ENCODE results near the gene CCL25. TPM values are rescaled to one million over a fixed set of nuclear protein-coding genes. Genes with fewer than 3 reads are reported as not detected.

Gene CCL25
- total RNA-seq, 4 donors from 2014 or later: not detected

GRCh38 chr19:8108560-8109445 lies 56.2 kb downstream of the CCL25 start:
- H3K4me1 ChIP-seq: no peaks in the 10 kb centered on the region
- no peaks in the 10 kb centered on the region for H3K36me3 ChIP-seq
- no peaks in the 10 kb centered on the region for H3K9me3 ChIP-seq
- intact Hi-C loops (cut with DNase I; ENCODE audit: low total_unique reads): no loop called here
- no peaks in the 10 kb centered on the region for H3K27me3 ChIP-seq
- no peak for DNase-seq
- TF ChIP-seq CTCF (IDR thresholded peaks at IDR 0.05): no peak
- TF ChIP-seq POLR2A (IDR thresholded peaks at IDR 0.05): no peak
- no peak overlapping the region for H3K4me3 ChIP-seq
- no peak overlapping the region for H3K27ac ChIP-seq

GRCh38 chr19:8109455-8109854 lies 56.9 kb downstream of the CCL25 start:
- intact Hi-C loops (cut with DNase I; ENCODE audit: low total_unique reads): no loop called here
- no peak for DNase-seq
- H3K27me3 ChIP-seq: no peaks in the 10 kb centered on the region
- no peaks in the 10 kb centered on the region for H3K9me3 ChIP-seq
- no peak overlapping the region for H3K27ac ChIP-seq
- H3K4me3 ChIP-seq: no peak overlapping the region
- H3K36me3 ChIP-seq: no peaks in the 10 kb centered on the region
- no peaks in the 10 kb centered on the region for H3K4me1 ChIP-seq
- TF ChIP-seq POLR2A (IDR thresholded peaks at IDR 0.05) (no peak), CTCF (IDR thresholded peaks at IDR 0.05) (no peak)

- Histone ChIP-seq H3K4me3 (no peak overlapping the region), H3K4me1 (no peaks in the 10 kb centered on the region), H3K27ac (no peak overlapping the region), H3K36me3 (no peaks in the 10 kb centered on the region), H3K9me3 (no peaks in the 10 kb centered on the region), H3K27me3 (no peaks in the 10 kb centered on the region)
- intact Hi-C loops (cut with DNase I; ENCODE audit: low total_unique reads): no loop called here
- no peak for TF ChIP-seq POLR2A (IDR thresholded peaks at IDR 0.05)
- no peak for TF ChIP-seq CTCF (IDR thresholded peaks at IDR 0.05)
- DNase-seq: no peak
These were observed 57.5 kb downstream of the CCL25 start for GRCh38 chr19:8109890-8110662.

- intact Hi-C loops (cut with DNase I; ENCODE audit: low total_unique reads): no loop called here
- DNase-seq: no peak
- Histone ChIP-seq H3K36me3 (no peaks in the 10 kb centered on the region), H3K4me1 (no peaks in the 10 kb centered on the region), H3K4me3 (no peak overlapping the region), H3K27me3 (no peaks in the 10 kb centered on the region), H3K27ac (no peak overlapping the region), H3K9me3 (no peaks in the 10 kb centered on the region)
- TF ChIP-seq CTCF (IDR thresholded peaks at IDR 0.05): no peak
- TF ChIP-seq POLR2A (IDR thresholded peaks at IDR 0.05): no peak
These were observed 58.4 kb downstream of the CCL25 start for GRCh38 chr19:8110931-8111330.

GRCh38 chr19:8111376-8111775 lies 58.8 kb downstream of the CCL25 start:
- H3K9me3 ChIP-seq: no peaks in the 10 kb centered on the region
- H3K4me3 ChIP-seq: no peak overlapping the region
- DNase-seq: no peak
- H3K36me3 ChIP-seq: no peaks in the 10 kb centered on the region
- H3K27me3 ChIP-seq: no peaks in the 10 kb centered on the region
- intact Hi-C loops (cut with DNase I; ENCODE audit: low total_unique reads): no loop called here
- no peak overlapping the region for H3K27ac ChIP-seq
- no peak for TF ChIP-seq POLR2A (IDR thresholded peaks at IDR 0.05)
- no peak for TF ChIP-seq CTCF (IDR thresholded peaks at IDR 0.05)
- no peaks in the 10 kb centered on the region for H3K4me1 ChIP-seq

All from uterus (tissue), 4 donors.